ENCODE measurements around the gene PTPRD. TPM values are rescaled to one million over a fixed set of nuclear protein-coding genes. Genes with fewer than 3 reads are reported as not detected.

The PTPRD gene
- total RNA-seq, 1 experiment from 2014 or later = not detected

- no TSS peak for BruUV-seq (replicated peaks)
- H3K4me3 ChIP-seq (ENCODE audit: low read depth in 2 of 2, low read length in 2 of 2) = no peak overlapping the region
- no peaks in the 10 kb centered on the region for H3K36me3 ChIP-seq (ENCODE audit: control insufficient read depth, insufficient read depth, low read length)
- in situ Hi-C loops (cut with HindIII; ENCODE audit: low pct_unique_long_range_greater_than_20kb, low sequenced_read_pairs) = no loop called here
- ATAC-seq = no peak
- H3K27ac ChIP-seq (ENCODE audit: low read length) = no peak overlapping the region
- ChIA-PET CTCF (no interaction called here), POLR2A (no interaction called here)
- no peaks in the 10 kb centered on the region for H3K9me3 ChIP-seq (ENCODE audit: control insufficient read depth, insufficient read depth, low read depth, low read length)
- TF ChIP-seq SIN3A (IDR thresholded peaks at IDR 0.05; ENCODE audit: borderline replicate concordance, insufficient read depth, low read depth, low read length) (no peak), CTCF (IDR thresholded peaks at IDR 0.05) (no peak), TCF7L2 (IDR thresholded peaks at IDR 0.05; ENCODE audit: low read depth, low read length) (no peak), POLR2AphosphoS5 (IDR thresholded peaks at IDR 0.05; ENCODE audit: low read depth, low read length) (no peak), REST (IDR thresholded peaks at IDR 0.05; ENCODE audit: insufficient read depth in 1 of 2, low read depth in 2 of 2, low read length in 1 of 2) (no peak)
- intact Hi-C loops (cut with micrococcal nuclease; ENCODE audit: unreplicated experiment) = no loop called here
- DNase-seq (ENCODE audit: low read depth, low spot score) = no peak
- H3K4me1 ChIP-seq (ENCODE audit: control insufficient read depth, insufficient read depth, low read length) = no peaks in the 10 kb centered on the region
- no peaks in the 10 kb centered on the region for H3K27me3 ChIP-seq (ENCODE audit: control insufficient read depth, insufficient read depth, low read length)
Measured at GRCh38 chr9:8408575-8409190, 2204.1 kb downstream of the PTPRD start.

- H3K36me3 ChIP-seq (ENCODE audit: control insufficient read depth, insufficient read depth, low read length) = no peaks in the 10 kb centered on the region
- no peak overlapping the region for H3K27ac ChIP-seq (ENCODE audit: low read length)
- no peak overlapping the region for H3K4me3 ChIP-seq (ENCODE audit: low read depth in 2 of 2, low read length in 2 of 2)
- no peaks in the 10 kb centered on the region for H3K4me1 ChIP-seq (ENCODE audit: control insufficient read depth, insufficient read depth, low read length)
- no peak for ATAC-seq
- in situ Hi-C loops (cut with HindIII; ENCODE audit: low pct_unique_long_range_greater_than_20kb, low sequenced_read_pairs) = no loop called here
- intact Hi-C loops (cut with micrococcal nuclease; ENCODE audit: unreplicated experiment) = no loop called here
- TF ChIP-seq TCF7L2 (IDR thresholded peaks at IDR 0.05; ENCODE audit: low read depth, low read length) (no peak), POLR2AphosphoS5 (IDR thresholded peaks at IDR 0.05; ENCODE audit: low read depth, low read length) (no peak), SIN3A (IDR thresholded peaks at IDR 0.05; ENCODE audit: borderline replicate concordance, insufficient read depth, low read depth, low read length) (no peak), REST (IDR thresholded peaks at IDR 0.05; ENCODE audit: insufficient read depth in 1 of 2, low read depth in 2 of 2, low read length in 1 of 2) (no peak), CTCF (IDR thresholded peaks at IDR 0.05) (no peak)
- BruUV-seq (replicated peaks) = no TSS peak
- ChIA-PET POLR2A (no interaction called here), CTCF (no interaction called here)
- no peak for DNase-seq (ENCODE audit: low read depth, low spot score)
- H3K9me3 ChIP-seq (ENCODE audit: control insufficient read depth, insufficient read depth, low read depth, low read length) = no peaks in the 10 kb centered on the region
- H3K27me3 ChIP-seq (ENCODE audit: control insufficient read depth, insufficient read depth, low read length) = no peaks in the 10 kb centered on the region
Measured at GRCh38 chr9:8401961-8402705, 2210.7 kb downstream of the PTPRD start.
